GM18505 (cell line): ENCODE measurements around the gene TIGD4.

Source experiments
- ATAC-seq: cut with Tn5 transposase; IDR thresholded peaks from one replicate; pipeline ENCODE4 v1.9.1; 2021; ENCODE audit not compliant: unreplicated experiment
- POLR2A ChIP-seq: IDR thresholded peaks from 4 replicates; pipeline ENCODE4 v1.6.1; 2011; ENCODE audit warnings: borderline replicate concordance; ENCODE audit not compliant: insufficient read depth, insufficient read length; ENCODE audit errors: extremely low read depth

TIGD4 gene

DNA sequence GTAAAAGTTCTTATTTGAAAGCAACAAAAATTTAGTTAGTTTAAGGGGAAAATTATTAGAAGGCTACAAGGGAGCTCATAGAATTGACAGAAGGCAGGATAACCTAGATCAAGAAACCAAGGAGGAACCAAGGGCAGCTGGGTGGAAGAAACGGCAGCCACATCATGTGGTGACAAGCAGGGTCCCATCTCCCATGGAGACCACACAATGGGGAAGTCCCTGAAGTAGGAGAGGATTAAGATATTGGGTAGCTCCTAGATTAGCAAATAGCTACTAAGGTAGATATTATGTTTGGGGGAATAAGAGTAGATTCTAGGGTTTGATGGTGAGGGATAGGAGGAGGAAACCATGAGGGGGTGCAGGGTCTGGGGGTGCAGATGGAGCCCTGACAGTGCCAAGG lies 51.7 kb downstream of the TIGD4 start:
- no peak for TF ChIP-seq POLR2A
- no peak for ATAC-seq

DNA sequence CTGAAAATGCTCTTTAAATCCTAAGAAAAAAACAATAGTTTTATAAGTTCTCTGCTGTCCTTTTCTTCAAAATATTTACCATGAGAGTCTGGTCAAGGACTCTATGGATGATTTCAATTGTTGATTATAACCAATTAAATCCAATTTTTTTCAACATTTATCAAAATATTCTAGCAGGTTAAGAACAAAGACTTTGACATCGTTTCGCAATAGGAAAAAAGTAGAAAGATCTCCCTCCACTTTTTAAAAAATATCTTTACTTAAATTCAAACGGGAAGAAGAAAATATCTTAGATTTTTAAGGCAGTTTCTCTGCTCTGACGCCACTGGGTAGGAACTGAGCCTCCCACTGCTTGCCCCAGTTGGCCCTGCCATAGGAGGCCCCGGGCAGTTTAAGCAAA lies 55.0 kb downstream of the TIGD4 start:
- no peak for ATAC-seq
- TF ChIP-seq POLR2A, result no peak

DNA sequence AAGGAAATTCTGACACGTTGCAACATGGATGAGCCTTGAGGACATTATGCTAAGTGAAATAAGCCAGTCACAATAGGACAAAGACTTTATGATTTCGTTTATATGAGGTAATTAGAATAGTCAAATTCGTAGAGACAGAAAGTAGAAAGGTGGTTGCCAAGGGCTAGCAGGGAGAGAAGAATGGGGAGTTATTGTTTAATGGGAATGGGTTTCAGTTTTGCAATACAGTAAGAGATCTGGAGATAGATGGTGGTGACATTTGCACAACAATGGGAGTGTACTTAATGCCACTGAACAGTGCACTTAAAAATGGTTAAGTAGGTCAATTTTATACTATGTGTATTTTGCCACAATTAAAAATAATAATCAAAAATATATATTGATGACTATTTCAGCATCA lies 56.3 kb downstream of the TIGD4 start:
- no peak for TF ChIP-seq POLR2A
- ATAC-seq, result no peak

DNA sequence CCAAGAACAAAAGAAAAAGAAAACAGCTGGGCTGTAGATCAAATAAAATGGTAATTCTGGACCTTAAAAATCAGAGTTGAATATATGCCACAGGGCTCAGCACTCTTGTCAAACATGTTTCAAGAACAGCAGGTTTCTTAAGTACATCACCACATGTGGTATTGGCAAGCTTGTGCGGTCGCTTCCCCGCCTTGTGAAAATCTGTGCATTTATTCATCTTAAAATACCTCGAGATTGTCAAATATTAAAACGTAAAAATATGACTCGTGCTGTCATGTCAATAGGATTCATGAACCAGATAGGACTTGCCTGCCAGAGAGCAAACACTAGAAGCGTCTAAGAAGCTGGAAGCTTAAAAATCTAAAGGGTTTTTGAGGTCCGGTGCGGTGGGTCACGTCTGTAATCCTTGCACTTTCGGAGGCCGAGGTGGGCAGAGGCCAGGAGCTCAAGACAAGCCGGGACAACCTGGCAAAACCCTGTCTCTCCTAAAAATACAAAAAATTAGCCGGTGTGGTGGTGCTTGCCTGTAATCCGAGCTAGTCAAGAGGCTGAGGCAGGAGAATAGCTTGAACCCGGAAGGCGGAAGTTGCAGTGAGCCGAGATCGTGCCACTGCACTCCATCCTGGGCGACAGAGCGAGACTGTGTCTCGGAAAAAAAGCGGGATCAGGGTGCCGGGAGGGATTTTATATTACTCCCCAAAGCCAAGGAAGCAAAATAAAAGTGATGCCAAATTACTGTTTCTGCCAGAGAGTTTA lies 59.6 kb downstream of the TIGD4 start:
- no peak for TF ChIP-seq POLR2A
- no peak for ATAC-seq
